HepG2 (cell line): ENCODE data around the gene KL. TPM values are rescaled to one million over a fixed set of nuclear protein-coding genes. Genes with fewer than 3 reads are reported as not detected.

Experiments used
- ATAC-seq: fragments of 200-7000 bp; cut with Tn5 transposase; 3 replicates; pipeline ENCODE4 v1.9.1; 2020; ENCODE audit warnings: mild to moderate bottlenecking, moderate library complexity
- BruUV-seq: library from RNA; stranded (reverse); fragments of 400-500 nt; replicated peaks from 2 replicates; lab custom pipeline; 2021; lab: Mats Ljungman, UMichigan
- CTCF ChIA-PET: fragments of 300-600 bp; formaldehyde crosslinking; extraction: SDS; loops from one replicate; lab custom pipeline; 2021; ENCODE audit warnings: low total read pairs, inconsistent platforms, low intra/inter-chr PET ratio; lab: Yijun Ruan, JAX
- POLR2A ChIA-PET: fragments of 350-600 bp; sonication (Branson Sonifier 250); formaldehyde crosslinking; loops from one replicate; lab custom pipeline; 2020; ENCODE audit warnings: antibody characterized with exemption, inconsistent platforms; lab: Yijun Ruan, JAX
- DNase-seq: peaks from one replicate; pipeline ENCODE4 v3.0.0-alpha.2; 2015; ENCODE audit warnings: low spot score
- FAIRE-seq: peaks from 3 replicates; lab custom pipeline; 2011; peaks lifted over from hg19 to GRCh38; lab: Jason Lieb, UNC
- H2AFZ ChIP-seq: one replicate; pipeline ENCODE4 v1.6.1; 2011; ENCODE audit warnings: low read length, inconsistent platforms
- H3K27ac ChIP-seq: fragments of 300-600 bp; 3 replicates; pipeline ENCODE4 v1.8.0; 2011; ENCODE audit warnings: mixed run types, mild to moderate bottlenecking, mixed read lengths, low read length, inconsistent platforms; ENCODE audit not compliant: insufficient read depth; ENCODE audit errors: extremely low read length
- H3K27me3 ChIP-seq, 2 experiments: fragments of 200-600 bp in 1 of 2; 2 replicates in 1 of 2; 3 replicates in 1 of 2; pipeline versions ENCODE4 v1.6.0 to v1.8.0; 2011; ENCODE audit warnings: low read length in 2 of 2, mild to moderate bottlenecking in 2 of 2, moderate library complexity in 2 of 2, inconsistent platforms in 1 of 2; ENCODE audit not compliant: insufficient read depth in 2 of 2, control insufficient read depth in 1 of 2
- H3K36me3 ChIP-seq, 2 experiments: fragments of 200-600 bp in 1 of 2; replicated peaks in 1 of 2; 2 replicates in 1 of 2; 3 replicates in 1 of 2; pipeline versions ENCODE4 v1.5.1 to v1.8.0; 2011; ENCODE audit warnings: low read length in 2 of 2, inconsistent platforms in 1 of 2; ENCODE audit not compliant: insufficient read depth in 2 of 2, control insufficient read depth in 1 of 2
- H3K4me1 ChIP-seq: 2 replicates; pipeline ENCODE4 v1.5.1; 2012; ENCODE audit warnings: low read length, inconsistent platforms; ENCODE audit not compliant: insufficient read depth
- H3K4me2 ChIP-seq: 2 replicates; pipeline ENCODE4 v1.6.0; 2011; ENCODE audit warnings: low read depth, low read length, inconsistent platforms
- H3K4me3 ChIP-seq, 3 experiments: fragments of 200-600 bp in 1 of 3; sonication (generic), shearing (Covaris generic) in 1 of 3; replicated peaks in 1 of 3; 2 replicates each; pipeline ENCODE4 v1.5.1; 2011 to 2016; ENCODE audit warnings: low read length in 3 of 3, inconsistent platforms in 2 of 3, low read depth in 2 of 3, mild to moderate bottlenecking in 2 of 3, control low read depth in 1 of 3, mixed read lengths in 1 of 3; ENCODE audit not compliant: insufficient read depth in 1 of 3
- H3K79me2 ChIP-seq: one replicate; pipeline ENCODE4 v1.6.1; 2011; ENCODE audit warnings: low read length, inconsistent platforms; ENCODE audit not compliant: insufficient read depth
- H3K9ac ChIP-seq: 2 replicates; pipeline ENCODE4 v1.6.0; 2011; ENCODE audit warnings: mild to moderate bottlenecking, low read depth, low read length, inconsistent platforms; ENCODE audit not compliant: insufficient read depth
- H3K9me3 ChIP-seq: 2 replicates; pipeline ENCODE4 v1.5.1; 2012; ENCODE audit warnings: mild to moderate bottlenecking, low read length
- H4K20me1 ChIP-seq: 2 replicates; pipeline ENCODE4 v1.6.0; 2011; ENCODE audit warnings: inconsistent platforms, mild to moderate bottlenecking, low read length, moderate library complexity; ENCODE audit not compliant: insufficient read depth
- KLF11 ChIP-seq: IDR thresholded peaks from 2 replicates; pipeline ENCODE4 v1.6.1; 2016; ENCODE audit warnings: missing compliant biosample characterization
- LRRFIP1 ChIP-seq: sonication (generic); formaldehyde crosslinking; conservative IDR thresholded peaks from 2 replicates; pipeline ENCODE4 v1.4.0; 2020; ENCODE audit warnings: missing genetic modification reagents
- SAP130 ChIP-seq: IDR thresholded peaks from 2 replicates; pipeline ENCODE4 v1.6.1; 2016; ENCODE audit warnings: low read depth
- TEAD2 ChIP-seq: sonication (generic); formaldehyde crosslinking; IDR thresholded peaks from 2 replicates; pipeline ENCODE4 v1.9.0; 2021; ENCODE audit warnings: missing genetic modification reagents
- ZGPAT ChIP-seq: IDR thresholded peaks from 2 replicates; pipeline ENCODE4 v1.6.1; 2016; ENCODE audit warnings: mild to moderate bottlenecking
- ZSCAN29 ChIP-seq: sonication (generic); formaldehyde crosslinking; conservative IDR thresholded peaks from 2 replicates; pipeline ENCODE4 v1.4.0; 2020; ENCODE audit warnings: mild to moderate bottlenecking, missing genetic modification reagents
- WGBS: methylation state at CpG from one replicate; pipeline ENCODE4 v1.1.6; 2017; ENCODE audit warnings: low lambda C conversion rate; 5-methylcytosine and 5-hydroxymethylcytosine counted together
- in situ Hi-C: cut with HindIII; loops from 2 replicates; pipeline ENCODE4 v1.10.0; 2017; ENCODE audit warnings: low pct_unique_long_range_greater_than_20kb; ENCODE audit not compliant: extremely low pct_ligation_motif_present
- intact Hi-C: fragments of 100-400 bp; cut with micrococcal nuclease; formaldehyde crosslinking; loops from one replicate; pipeline ENCODE4 v1.10.0; 2022; ENCODE audit not compliant: unreplicated experiment
- polyA plus RNA-seq, 8 experiments: library from polyadenylated mRNA; depleted of rRNA in 3 of 8; stranded (reverse) in 7 of 8; unstranded in 1 of 8; fragments of >200 nt; fragmentation: Illumina TruSeq in 4 of 8; extraction: Trizol in 4 of 8; gene quantifications; 2 replicates each; pipeline versions ENCODE4 v1.2.1 to v1.2.3, GENCODE V29; 2011 to 2016; ENCODE audit warnings: low read depth in 4 of 8, missing spikeins in 1 of 8, mixed read lengths in 1 of 8; ENCODE audit not compliant: insufficient read depth in 1 of 8
- total RNA-seq, 5 experiments: library from RNA; depleted of rRNA; stranded (reverse); fragments of >200 nt; fragmentation: Illumina TruSeq; extraction: Trizol; gene quantifications; 2 replicates each; pipeline ENCODE4 v1.2.3, GENCODE V29; 2016; ENCODE audit warnings: low read depth in 1 of 5

KL gene
- total and polyA plus RNA-seq, 2 of the 13 experiments (the other 11 are each of a cell fraction or from before 2014, with no cell fraction given) = not detected

- Histone ChIP-seq H3K27ac (no peak overlapping the region), H3K36me3 (peaks cover 13 to 57% of the 10 kb centered on the region in 2 experiments), H3K79me2 (no peaks in the 10 kb centered on the region), H2AFZ (no peak overlapping the region), H3K9me3 (no peaks in the 10 kb centered on the region), H3K4me2 (no peak overlapping the region), H3K9ac (no peak overlapping the region), H3K27me3 (no peaks in the 10 kb centered on the region), H3K4me3 (no peak overlapping the region), H3K4me1 (peaks cover 19% of the 10 kb centered on the region), H4K20me1 (no peaks in the 10 kb centered on the region)
- POLR2A ChIA-PET = no interaction called here
- FAIRE-seq (no peak), DNase-seq (no peak), ATAC-seq (no peak)
- CTCF ChIA-PET = no interaction called here
- in situ Hi-C loops = no loop called here
- whole genome bisulfite sequencing = 96% methylated on average over 2 of the region's 2 CpGs
- BruUV-seq = no TSS peak
- intact Hi-C loops = no loop called here
- TF ChIP-seq ZSCAN29 (CRISPR knock-in tag) (no peak), TEAD2 (no peak), KLF11 (CRISPR knock-in tag) (no peak), SAP130 (CRISPR knock-in tag) (no peak), ZGPAT (CRISPR knock-in tag) (no peak), LRRFIP1 (CRISPR knock-in tag) (no peak)
Observed at GRCh38 chr13:33107361-33107760, 91.1 kb downstream of the KL start.
